ENCODE measurements around the gene ALKBH7.

Gene ALKBH7

DNA sequence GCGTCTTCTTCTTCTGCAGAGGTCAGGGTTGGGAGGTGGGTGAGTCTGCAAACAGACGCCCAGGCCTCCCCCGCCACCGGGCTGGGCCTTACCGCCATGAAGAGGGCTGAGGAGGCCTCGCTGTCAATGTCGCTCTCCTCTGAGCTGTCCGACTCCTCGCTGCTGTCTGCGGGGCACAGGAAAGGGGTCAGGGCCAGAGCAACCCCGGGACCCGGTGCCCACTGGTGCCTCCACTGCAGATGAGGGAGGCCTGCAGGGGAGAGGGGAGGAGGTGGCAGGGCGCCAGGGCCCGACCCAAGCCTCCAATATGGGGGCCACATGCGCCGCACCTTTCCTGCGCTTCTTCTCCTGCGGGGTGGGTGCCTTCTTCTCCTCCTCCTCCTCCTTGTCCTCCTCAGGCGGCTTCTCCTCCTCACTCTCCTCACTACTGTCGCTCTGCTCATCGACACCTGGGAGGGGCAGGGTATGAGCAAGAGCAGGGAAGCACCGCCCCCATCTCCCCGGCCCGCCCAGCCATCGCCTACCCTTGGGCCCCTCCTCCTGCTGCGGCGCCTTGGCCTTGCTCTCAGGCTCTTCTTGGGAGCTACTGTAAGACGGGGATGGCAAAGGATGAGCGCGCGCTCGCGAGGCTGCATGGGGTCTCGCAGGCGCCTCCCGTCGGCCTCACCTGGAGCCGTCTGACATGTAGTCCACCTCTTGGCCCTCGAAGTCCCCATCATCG is 8.6 kb downstream of the ALKBH7 start:
- Histone ChIP-seq H3K27me3 (ENCODE audit: control insufficient read depth in 1 of 2, insufficient read depth in 2 of 2, low read length in 2 of 2) (no peaks in the 10 kb centered on the region), H3K9ac (ENCODE audit: low read length in 2 of 2) (no peak overlapping the region), H3K4me1 (ENCODE audit: control insufficient read depth, insufficient read depth, low read length) (peaks cover 9% of the 10 kb centered on the region), H3K27ac (ENCODE audit: low read length) (no peak overlapping the region), H3K4me3 (ENCODE audit: low read length in 2 of 2) (no peak overlapping the region), H3K36me3 (ENCODE audit: control insufficient read depth in 2 of 2, insufficient read depth in 2 of 2, low read length in 2 of 2) (peaks cover 35 to 39% of the 10 kb centered on the region in 2 donors), H3K9me3 (ENCODE audit: control insufficient read depth in 2 of 2, low read length in 2 of 2) (peaks cover 0 to 4% of the 10 kb centered on the region in 2 donors)

DNA sequence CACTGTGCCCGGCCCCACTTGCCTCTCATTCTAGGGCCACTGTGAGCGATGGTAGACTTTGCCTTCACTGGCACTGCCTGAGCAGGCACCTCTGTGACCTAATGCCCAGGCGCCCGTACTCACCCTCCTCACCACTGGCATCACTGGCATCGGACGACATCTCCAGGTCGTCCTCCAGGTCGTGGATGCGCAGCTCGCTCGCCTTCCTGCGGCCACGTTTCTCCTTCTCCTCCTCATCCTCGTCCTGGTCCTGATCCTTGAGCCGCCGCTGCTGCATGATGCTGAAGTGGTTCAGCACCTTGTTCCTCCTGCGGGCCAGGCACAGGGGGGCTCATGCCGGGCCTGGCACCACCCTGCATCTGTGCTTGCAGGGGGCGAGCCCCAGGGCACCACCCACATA is 10.6 kb downstream of the ALKBH7 start:
- H3K27ac ChIP-seq (ENCODE audit: low read length): no peak overlapping the region

DNA sequence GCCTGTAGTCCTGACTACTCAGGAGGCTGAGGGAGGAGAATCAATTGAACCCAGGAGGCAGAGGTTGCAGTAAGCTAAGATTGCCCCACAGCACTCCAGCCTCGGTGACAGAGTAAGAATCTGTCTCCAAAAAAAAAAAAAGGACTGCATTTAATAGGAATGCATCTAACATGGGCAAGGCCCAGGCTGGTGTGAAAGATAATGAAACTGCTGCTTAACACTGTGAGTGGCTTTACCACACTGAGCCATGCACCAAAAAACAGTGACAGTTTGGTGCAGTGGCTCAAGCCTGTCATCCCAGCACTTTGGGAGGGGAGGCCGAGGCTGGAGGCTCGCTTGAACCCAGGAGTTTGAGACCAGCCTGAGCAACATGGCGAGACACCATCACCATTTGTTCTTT is 11.8 kb downstream of the ALKBH7 start:
- Histone ChIP-seq H3K27ac (ENCODE audit: low read length) (no peak overlapping the region), H3K4me3 (ENCODE audit: low read length in 2 of 2) (no peak overlapping the region), H3K27me3 (ENCODE audit: control insufficient read depth in 1 of 2, insufficient read depth in 2 of 2, low read length in 2 of 2) (no peaks in the 10 kb centered on the region), H3K9ac (ENCODE audit: low read length in 2 of 2) (no peak overlapping the region), H3K9me3 (ENCODE audit: control insufficient read depth in 2 of 2, low read length in 2 of 2) (peaks cover 0 to 4% of the 10 kb centered on the region in 2 donors), H3K4me1 (ENCODE audit: control insufficient read depth, insufficient read depth, low read length) (no peaks in the 10 kb centered on the region), H3K36me3 (ENCODE audit: control insufficient read depth in 2 of 2, insufficient read depth in 2 of 2, low read length in 2 of 2) (peaks cover 51 to 58% of the 10 kb centered on the region in 2 donors)

More for the DNA sequence above, 10.6 kb downstream of the ALKBH7 start:
- Histone ChIP-seq H3K4me3 (ENCODE audit: low read length in 2 of 2) (no peak overlapping the region), H3K4me1 (ENCODE audit: control insufficient read depth, insufficient read depth, low read length) (peaks cover 3% of the 10 kb centered on the region), H3K9me3 (ENCODE audit: control insufficient read depth in 2 of 2, low read length in 2 of 2) (peaks cover 0 to 4% of the 10 kb centered on the region in 2 donors), H3K27me3 (ENCODE audit: control insufficient read depth in 1 of 2, insufficient read depth in 2 of 2, low read length in 2 of 2) (no peaks in the 10 kb centered on the region), H3K36me3 (ENCODE audit: control insufficient read depth in 2 of 2, insufficient read depth in 2 of 2, low read length in 2 of 2) (peaks cover 44 to 53% of the 10 kb centered on the region in 2 donors), H3K9ac (ENCODE audit: low read length in 2 of 2) (no peak overlapping the region)

DNA sequence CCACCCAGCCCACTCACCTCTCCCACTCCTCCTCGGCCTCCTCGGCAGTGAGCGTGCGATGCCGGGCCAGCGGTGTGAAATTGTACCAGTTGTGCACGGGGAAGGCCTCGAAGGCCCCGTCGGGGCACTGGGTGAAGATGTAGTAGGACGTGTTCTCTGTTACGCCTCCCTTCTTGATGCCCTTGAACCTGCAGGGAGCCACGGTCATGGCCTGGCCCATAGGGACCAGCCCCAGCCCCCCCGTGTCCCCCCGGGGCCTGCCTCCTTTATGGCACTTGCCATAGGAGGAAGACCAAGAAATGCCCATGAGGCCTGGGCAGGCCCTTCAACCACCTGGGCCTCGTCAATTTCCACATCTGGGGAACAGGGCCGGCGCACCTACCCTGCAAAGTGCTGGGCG is 14.8 kb downstream of the ALKBH7 start:
- H3K27ac ChIP-seq (ENCODE audit: low read length): no peak overlapping the region
- no peaks in the 10 kb centered on the region for H3K9me3 ChIP-seq (ENCODE audit: control insufficient read depth in 2 of 2, low read length in 2 of 2)
- no peak overlapping the region for H3K9ac ChIP-seq (ENCODE audit: low read length in 2 of 2)
- H3K27me3 ChIP-seq (ENCODE audit: control insufficient read depth in 1 of 2, insufficient read depth in 2 of 2, low read length in 2 of 2): no peaks in the 10 kb centered on the region
- no peak overlapping the region for H3K4me3 ChIP-seq (ENCODE audit: low read length in 2 of 2)
- peaks cover 26 to 40% of the 10 kb centered on the region in 2 donors for H3K36me3 ChIP-seq (ENCODE audit: control insufficient read depth in 2 of 2, insufficient read depth in 2 of 2, low read length in 2 of 2)
- peaks cover 8% of the 10 kb centered on the region for H3K4me1 ChIP-seq (ENCODE audit: control insufficient read depth, insufficient read depth, low read length)

DNA sequence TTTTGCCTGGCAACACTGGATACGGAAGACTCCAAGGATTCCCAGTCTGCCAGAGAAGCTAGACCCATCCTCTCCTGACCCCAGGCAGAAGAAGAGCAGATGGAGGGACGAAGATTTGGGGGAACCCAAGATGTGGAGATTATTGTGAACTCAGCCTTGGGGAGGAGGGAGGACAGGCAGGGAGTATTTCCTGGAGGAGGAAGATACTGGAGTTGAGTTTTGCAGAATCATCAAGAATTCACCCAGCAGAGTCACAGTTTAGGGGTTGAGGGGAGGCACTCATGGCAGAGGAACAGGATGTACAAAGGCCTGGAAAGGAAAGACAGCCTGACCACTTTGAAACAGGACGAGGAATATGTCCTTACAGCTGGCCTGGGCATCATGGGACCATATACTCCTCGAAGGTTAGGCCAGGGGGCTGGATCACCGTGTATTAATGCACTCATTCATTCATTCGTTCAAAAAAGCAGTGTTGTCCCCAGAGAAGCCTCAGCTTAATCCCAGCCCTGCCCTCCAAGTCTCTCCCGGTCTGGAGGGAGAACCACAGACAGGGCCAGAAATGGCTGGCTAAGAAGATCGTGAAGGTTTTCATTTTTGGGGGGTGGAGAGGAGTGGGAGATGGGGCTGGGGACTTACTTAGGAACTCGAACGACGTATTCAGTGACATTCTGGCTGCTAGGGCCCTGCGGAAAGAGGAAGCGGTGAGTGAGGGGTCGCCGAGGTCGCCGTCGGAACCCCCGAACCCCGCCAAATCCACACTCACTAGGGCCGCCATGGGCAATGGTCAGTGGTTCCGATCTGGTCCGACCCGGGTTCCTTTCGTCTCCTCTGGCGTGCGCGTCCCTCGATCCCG is 19.9 kb downstream of the ALKBH7 start:
- Histone ChIP-seq H3K9ac (ENCODE audit: low read length in 2 of 2) (peak overlapping the region; percentile 95 to 98), H3K27ac (ENCODE audit: low read length) (peak overlapping the region; percentile 98), H3K27me3 (ENCODE audit: control insufficient read depth in 1 of 2, insufficient read depth in 2 of 2, low read length in 2 of 2) (no peaks in the 10 kb centered on the region), H3K4me3 (ENCODE audit: low read length in 2 of 2) (peak overlapping the region; percentile 94 to 95), H3K4me1 (ENCODE audit: control insufficient read depth, insufficient read depth, low read length) (peaks cover 19% of the 10 kb centered on the region), H3K9me3 (ENCODE audit: control insufficient read depth in 2 of 2, low read length in 2 of 2) (no peaks in the 10 kb centered on the region), H3K36me3 (ENCODE audit: control insufficient read depth in 2 of 2, insufficient read depth in 2 of 2, low read length in 2 of 2) (peaks cover 9 to 19% of the 10 kb centered on the region in 2 donors)

DNA sequence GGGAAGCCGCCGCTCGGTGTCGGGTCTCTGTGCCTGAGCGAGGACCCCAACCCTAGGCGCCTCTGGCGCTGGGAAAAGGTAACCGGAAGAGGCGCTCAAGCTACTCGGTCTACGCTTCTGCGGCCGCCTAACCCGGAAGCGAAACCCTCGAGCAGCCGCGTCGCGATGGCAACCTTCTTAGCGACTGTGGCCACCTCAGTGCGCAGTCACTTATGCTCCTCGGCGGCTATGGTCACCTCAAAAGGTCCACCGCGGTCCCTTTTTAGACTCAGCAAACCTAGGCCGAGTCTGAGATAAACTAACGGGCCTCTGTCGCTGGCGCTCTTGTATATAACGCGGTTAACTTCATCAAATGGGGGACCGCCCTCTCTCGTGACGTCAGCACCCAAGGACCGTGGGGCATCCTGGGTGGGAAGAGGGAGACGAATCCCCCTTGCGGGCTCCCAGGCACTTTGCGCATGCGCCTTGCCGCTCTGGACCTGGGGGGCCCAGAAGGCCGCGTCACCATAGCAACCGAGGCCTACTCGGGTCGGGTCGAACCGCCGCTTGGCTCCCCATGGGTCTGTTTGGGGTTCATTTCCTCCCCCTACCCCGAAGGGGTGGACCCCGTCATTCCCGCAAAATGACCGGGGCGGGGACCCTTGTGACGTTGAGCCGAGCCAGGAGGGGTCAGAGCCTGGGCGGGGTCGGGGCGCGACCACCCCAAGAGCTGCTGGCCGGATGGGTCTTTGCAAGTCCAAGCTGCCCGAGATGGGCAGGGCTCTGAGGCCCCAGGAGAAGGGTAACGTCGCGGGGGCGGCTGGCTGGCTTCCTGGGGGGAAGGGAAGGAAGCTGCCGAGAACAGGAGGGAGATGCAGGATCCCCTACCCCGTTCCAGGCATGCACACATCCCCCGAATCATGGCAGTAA is 20.7 kb downstream of the ALKBH7 start, which contains the start of gene GTF2F1:
Gene GTF2F1, minus strand, starts transcription at position 91 of the 909 bp plus-strand sequence. CDS start 169 bp downstream, outside the sequence.
- Histone ChIP-seq H3K36me3 (ENCODE audit: control insufficient read depth in 2 of 2, insufficient read depth in 2 of 2, low read length in 2 of 2) (peaks cover 6 to 14% of the 10 kb centered on the region in 2 donors), H3K27ac (ENCODE audit: low read length) (peak within 1 kb of the TSS; percentile 98), H3K4me3 (ENCODE audit: low read length in 2 of 2) (peak within 1 kb of the TSS; percentile 94 to 95), H3K27me3 (ENCODE audit: control insufficient read depth in 1 of 2, insufficient read depth in 2 of 2, low read length in 2 of 2) (no peaks in the 10 kb centered on the region), H3K9me3 (ENCODE audit: control insufficient read depth in 2 of 2, low read length in 2 of 2) (no peaks in the 10 kb centered on the region), H3K9ac (ENCODE audit: low read length in 2 of 2) (peak within 1 kb of the TSS; percentile 95 to 98), H3K4me1 (ENCODE audit: control insufficient read depth, insufficient read depth, low read length) (peaks cover 19% of the 10 kb centered on the region)

DNA sequence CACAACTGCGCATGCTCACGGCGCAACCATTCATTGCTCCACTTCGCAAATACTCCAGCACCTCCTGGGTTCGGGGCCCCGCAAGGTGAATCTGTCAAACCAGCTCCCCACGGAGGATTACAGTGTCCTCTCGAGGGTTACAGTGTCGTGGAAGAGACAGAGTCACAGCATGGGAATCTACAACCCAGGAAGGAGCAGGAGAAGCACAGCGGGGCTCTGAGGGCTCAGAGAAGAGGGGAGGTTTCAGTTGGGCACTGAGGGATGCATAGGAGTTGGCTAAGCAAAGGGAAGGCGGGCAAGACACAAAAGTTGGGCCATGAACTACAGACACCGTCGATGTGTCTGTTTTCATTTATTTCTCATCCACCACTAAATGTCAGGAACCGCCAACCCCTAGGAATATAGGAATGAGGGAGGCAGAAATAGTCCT is 21.4 kb downstream of the ALKBH7 start:
- Histone ChIP-seq H3K27ac (ENCODE audit: low read length) (peak overlapping the region; percentile 98), H3K9ac (ENCODE audit: low read length in 2 of 2) (peak overlapping the region; percentile 95 to 98), H3K9me3 (ENCODE audit: control insufficient read depth in 2 of 2, low read length in 2 of 2) (no peaks in the 10 kb centered on the region), H3K27me3 (ENCODE audit: control insufficient read depth in 1 of 2, insufficient read depth in 2 of 2, low read length in 2 of 2) (no peaks in the 10 kb centered on the region), H3K36me3 (ENCODE audit: control insufficient read depth in 2 of 2, insufficient read depth in 2 of 2, low read length in 2 of 2) (peaks cover 0 to 9% of the 10 kb centered on the region in 2 donors), H3K4me3 (ENCODE audit: low read length in 2 of 2) (peak overlapping the region; percentile 94 to 95), H3K4me1 (ENCODE audit: control insufficient read depth, insufficient read depth, low read length) (peaks cover 19% of the 10 kb centered on the region)

DNA sequence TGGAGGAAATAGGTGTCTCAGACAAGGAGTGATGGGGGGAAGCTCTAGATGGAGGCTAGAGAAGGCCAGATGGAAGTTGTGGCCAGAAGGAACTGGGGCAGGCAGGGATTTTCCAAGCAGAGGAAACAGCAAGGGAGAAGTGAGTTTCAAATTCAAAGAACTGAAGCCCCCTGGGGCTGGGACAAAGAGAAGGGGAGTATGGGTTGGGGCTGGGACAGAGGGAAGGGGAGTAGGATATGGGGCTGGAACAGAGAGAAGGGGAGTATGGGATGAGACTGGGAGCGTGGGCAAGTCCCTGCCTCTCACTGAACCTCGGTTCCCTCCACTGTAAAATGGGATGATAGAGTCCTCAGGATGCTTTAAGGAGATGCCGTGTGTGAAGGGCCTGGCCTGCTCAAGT is 22.2 kb downstream of the ALKBH7 start:
- Histone ChIP-seq H3K27ac (ENCODE audit: low read length) (no peak overlapping the region), H3K27me3 (ENCODE audit: control insufficient read depth in 1 of 2, insufficient read depth in 2 of 2, low read length in 2 of 2) (no peaks in the 10 kb centered on the region), H3K9me3 (ENCODE audit: control insufficient read depth in 2 of 2, low read length in 2 of 2) (no peaks in the 10 kb centered on the region), H3K4me1 (ENCODE audit: control insufficient read depth, insufficient read depth, low read length) (peaks cover 19% of the 10 kb centered on the region), H3K9ac (ENCODE audit: low read length in 2 of 2) (no peak overlapping the region), H3K4me3 (ENCODE audit: low read length in 2 of 2) (no peak overlapping the region), H3K36me3 (ENCODE audit: control insufficient read depth in 2 of 2, insufficient read depth in 2 of 2, low read length in 2 of 2) (peaks cover 0 to 3% of the 10 kb centered on the region in 2 donors)

DNA sequence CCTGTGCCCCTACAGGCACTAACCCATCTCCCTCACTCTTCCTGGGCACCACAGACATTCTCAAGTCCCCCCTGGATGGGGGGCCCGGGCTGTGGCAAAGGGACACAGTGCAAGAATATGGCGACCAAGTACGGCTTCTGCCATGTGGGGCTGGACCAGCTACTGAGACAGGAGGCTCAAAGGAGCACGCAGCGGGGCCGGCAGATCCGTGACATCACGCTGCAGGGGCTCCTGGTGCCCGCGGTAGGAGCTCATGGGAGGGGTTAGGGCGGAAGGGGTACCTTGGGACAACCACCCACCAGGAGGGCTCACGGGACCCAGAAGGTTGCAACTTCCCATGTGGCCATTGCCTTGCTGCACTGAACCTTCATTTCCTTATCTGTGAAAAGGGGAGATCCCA is 23.7 kb downstream of the ALKBH7 start:
- H3K4me3 ChIP-seq (ENCODE audit: low read length in 2 of 2): no peak overlapping the region
- H3K27me3 ChIP-seq (ENCODE audit: control insufficient read depth in 1 of 2, insufficient read depth in 2 of 2, low read length in 2 of 2): no peaks in the 10 kb centered on the region
- peaks cover 19% of the 10 kb centered on the region for H3K4me1 ChIP-seq (ENCODE audit: control insufficient read depth, insufficient read depth, low read length)
- no peaks in the 10 kb centered on the region for H3K9me3 ChIP-seq (ENCODE audit: control insufficient read depth in 2 of 2, low read length in 2 of 2)
- no peak overlapping the region for H3K27ac ChIP-seq (ENCODE audit: low read length)
- H3K9ac ChIP-seq (ENCODE audit: low read length in 2 of 2): no peak overlapping the region
- peaks cover 0 to 2% of the 10 kb centered on the region in 2 donors for H3K36me3 ChIP-seq (ENCODE audit: control insufficient read depth in 2 of 2, insufficient read depth in 2 of 2, low read length in 2 of 2)
